HG02759 (cell line): ENCODE measurements around the gene C5.
"Not testable (repeated sequence)": the region's sequence is repeated elsewhere in the genome, so short reads cannot be mapped to it uniquely, and the experiment has no call there.

Source experiments
- ATAC-seq: cut with Tn5 transposase; IDR thresholded peaks from one replicate; pipeline ENCODE4 v1.9.1; 2021; ENCODE audit warnings: mild to moderate bottlenecking, moderate library complexity; ENCODE audit not compliant: unreplicated experiment

C5 gene

DNA sequence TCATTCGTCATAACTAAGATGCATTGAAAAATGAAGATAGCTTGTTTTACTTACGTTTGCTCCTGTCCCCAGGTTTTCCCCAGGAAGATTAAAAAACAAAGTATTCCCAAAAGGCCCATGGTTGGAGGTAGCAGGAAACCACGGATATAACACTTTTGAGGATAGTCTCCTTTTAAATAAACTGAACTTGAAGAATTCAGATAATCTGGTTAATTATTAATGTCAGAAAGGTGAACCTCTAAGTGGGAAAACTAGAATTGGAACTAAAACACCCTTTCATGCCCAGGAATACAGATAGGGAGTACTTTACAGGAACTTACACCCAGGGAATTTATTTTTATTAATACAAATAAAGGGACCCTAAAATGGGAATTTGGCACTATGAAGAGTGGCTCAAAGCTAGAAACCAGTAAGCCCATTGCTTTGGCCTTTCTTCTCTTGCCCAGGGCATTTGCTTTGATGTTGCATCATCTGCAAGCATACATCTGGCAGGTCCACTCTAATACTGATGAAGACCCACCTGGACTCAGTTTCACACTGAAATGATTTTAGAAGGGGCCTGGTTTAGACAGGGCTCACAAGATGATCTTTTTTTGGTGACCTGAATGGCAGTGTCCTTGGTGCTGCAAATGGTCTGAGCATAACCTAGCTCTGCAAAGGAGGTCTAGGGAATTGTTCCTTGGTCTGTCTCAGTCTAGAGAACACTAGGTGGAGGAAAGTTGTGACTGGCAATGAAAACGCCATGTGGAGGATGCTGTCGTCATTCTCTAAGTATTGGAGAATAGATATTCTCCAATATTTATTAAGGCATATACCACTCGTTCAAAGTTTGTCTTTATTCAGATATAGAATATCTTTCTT, at the start of gene C5:
Gene C5, minus strand, starts transcription at position 148 of the 861 bp plus-strand sequence. Its CDS starts 29 bp downstream, at position 119.
- no peak for ATAC-seq

DNA sequence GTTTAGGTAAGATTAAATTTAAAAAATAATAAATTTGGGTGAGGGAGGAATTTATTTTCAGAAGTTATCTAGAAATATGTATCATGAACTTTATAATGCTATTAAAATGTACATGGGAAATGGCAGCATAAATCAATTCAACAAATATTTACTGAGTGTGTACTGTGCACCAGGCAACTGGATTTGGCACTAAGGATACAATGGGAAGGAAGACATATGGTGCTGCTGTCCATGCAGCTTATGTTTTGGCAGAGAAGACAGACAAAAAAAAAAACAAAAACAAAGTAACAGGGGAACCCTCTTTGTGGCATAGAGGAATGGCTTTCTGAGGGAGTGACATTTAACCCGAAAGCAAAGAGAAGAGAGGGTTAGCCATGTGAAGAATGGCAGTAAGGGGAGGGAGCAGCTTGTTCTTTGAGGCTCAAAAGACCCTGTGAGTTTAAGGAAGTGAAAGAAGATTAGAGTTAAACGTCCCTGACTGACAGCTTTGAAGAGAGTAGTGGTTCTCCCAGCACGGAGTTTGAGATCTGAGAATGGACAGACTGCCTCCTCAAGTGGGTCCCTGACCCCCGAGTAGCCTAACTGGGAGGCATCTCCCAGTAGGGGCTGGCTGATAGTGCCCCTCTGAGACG, 48.6 kb upstream of the C5 start:
- no peak for ATAC-seq

DNA sequence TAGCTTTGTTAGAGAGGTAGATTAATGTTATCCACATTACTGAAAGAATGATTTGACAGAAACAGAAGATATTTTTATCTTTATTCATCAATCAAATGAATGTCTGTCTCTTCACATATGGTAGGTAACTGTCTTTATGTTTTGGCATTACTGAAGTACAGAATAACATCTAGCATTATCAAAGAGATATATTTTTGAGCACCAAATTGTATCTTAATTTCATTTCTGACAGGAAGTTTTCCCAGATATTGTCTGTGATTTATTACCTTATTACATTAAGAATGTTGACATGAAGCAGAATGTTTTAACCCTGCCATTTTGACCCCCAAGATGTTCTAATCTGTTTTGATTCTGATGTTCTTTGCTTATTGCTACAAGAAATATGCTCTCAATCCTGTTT, 45.0 kb upstream of the C5 start:
- ATAC-seq, result no peak

DNA sequence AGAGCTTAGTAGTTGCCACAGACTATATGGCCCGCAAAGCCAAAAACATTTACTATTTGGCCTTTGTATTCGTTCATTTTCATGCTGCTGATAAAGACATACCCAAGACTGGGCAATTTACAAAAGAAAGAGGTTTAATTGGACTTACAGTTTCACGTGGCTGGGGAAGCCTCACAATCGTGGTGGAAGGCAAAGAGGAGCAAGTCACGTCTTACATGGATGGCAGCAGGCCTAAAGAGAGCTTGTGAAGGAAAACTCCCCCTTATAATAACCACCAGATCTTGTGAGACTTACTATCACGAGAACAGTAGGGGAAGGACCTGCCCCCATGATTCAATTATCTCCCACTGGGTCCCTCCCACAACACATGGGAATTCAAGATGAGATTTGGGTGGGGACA, 40.7 kb upstream of the C5 start:
- not testable (repeated sequence) for ATAC-seq

GRCh38 chr9:121088576-121088975, 38.5 kb upstream of the C5 start:
- no peak for ATAC-seq

DNA sequence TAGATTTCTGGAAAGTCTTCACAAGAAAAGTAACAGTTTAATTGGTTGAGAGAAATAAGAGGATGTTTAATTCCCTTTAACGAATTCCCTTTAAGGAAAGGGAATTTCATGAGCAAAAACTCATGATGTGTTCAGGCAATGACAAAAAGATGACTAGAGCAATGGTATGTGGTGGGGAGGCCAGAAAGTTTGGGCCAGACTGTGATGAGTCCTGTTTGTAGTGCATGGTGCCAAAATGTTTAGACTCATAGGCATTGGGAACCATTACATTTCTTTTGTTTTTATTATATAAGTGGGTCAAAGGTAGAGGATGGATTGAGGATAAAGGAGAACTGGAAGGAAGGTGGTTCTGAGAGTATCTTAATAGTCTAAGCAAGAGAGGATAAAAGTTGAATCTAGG, 35.6 kb upstream of the C5 start:
- ATAC-seq, result no peak

DNA sequence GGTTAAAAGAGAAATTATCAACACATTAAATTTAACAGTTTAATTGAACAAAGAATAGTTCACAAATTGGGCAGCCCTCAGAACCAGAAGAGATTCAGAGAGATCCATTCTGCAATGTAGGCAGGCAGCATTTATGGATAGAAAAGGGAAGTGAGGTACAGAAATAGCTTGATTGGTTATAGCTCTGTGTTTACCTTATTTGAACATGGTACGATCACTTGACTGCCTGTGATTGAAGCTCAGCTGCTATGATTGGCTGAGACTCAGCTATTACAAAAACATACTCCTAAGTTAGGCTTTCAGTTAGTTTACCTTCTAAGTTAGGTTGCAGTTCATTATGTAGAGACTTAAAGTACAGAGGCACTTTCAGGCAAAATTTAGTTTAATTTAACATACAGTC, 32.0 kb upstream of the C5 start:
- ATAC-seq, result no peak

- peak; percentile 13 for ATAC-seq
These were observed 25.4 kb upstream of the C5 start for GRCh38 chr9:121075251-121076036.

DNA sequence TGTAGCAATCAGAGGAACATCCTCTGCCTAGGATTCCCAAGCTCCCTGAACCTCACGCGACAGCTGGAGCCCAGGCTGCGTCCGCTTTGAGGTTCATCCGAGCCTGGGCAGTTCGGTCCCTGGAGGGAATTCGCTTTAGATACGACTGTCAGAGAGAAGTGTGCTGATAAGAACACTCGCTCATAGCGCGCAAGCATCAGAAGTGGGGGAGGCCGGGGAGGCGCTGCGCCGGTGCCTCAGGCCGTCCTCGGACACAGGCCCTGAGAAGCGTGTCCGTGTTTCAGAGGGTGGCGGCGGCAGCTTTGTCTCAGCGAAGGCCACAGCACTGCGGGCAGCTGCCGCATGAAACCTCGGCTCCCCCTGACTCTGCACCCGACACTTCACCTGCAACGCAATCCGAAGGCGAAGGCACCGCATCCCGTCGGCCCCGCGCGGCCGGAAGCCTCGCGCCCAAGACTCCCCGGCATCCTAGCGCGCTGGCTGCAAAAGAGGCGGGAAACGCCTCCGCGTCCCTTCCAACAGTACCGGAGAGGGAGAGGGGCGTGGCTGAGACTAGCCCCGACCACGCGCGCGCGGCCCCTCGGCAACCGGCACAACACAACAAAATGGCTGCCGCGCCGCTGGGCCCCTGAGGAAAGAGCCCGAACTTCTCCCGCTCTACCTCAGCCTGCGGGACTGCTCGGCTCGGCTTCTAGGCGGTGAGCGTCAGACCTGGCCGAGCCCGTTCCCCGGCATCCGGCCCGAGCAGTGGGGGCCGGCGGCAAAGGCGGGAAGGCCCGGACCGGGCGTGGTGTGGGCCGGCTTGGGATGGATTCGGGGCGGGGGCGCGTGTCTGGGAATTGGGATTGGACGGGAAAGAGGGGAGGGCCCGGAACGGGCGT, 24.5 kb upstream of the C5 start, which contains the start of gene CNTRL:
Gene CNTRL, plus strand, starts transcription at position 586 of the 881 bp plus-strand sequence. CDS start 13,372 bp downstream, outside the sequence.
- ATAC-seq, result peak; percentile 81

- ATAC-seq, result no peak
These were observed 23.0 kb upstream of the C5 start for GRCh38 chr9:121073038-121073437.

GRCh38 chr9:121071756-121072421, 21.8 kb upstream of the C5 start:
- ATAC-seq, result no peak

DNA sequence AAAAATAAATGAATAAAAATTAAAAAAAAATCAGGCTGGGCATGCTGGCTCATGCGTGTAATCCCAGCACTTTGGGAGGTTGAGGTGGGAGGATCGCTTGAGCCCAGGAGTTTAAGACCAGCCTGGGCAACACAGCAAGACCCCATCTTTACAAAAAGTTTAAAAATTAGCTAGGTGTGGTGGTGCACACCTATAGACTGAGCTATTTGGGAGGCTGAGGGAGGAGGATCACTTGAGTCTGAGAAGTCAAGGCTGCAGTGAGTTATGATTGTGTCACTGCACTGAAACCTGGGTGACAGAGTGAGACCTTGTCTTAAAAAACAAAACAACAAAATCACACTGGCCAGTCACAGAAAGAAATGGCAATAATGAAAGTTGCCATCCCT, 21.3 kb upstream of the C5 start:
- no peak for ATAC-seq

- ATAC-seq, result no peak
These were observed 19.3 kb upstream of the C5 start for GRCh38 chr9:121069396-121069795.

DNA sequence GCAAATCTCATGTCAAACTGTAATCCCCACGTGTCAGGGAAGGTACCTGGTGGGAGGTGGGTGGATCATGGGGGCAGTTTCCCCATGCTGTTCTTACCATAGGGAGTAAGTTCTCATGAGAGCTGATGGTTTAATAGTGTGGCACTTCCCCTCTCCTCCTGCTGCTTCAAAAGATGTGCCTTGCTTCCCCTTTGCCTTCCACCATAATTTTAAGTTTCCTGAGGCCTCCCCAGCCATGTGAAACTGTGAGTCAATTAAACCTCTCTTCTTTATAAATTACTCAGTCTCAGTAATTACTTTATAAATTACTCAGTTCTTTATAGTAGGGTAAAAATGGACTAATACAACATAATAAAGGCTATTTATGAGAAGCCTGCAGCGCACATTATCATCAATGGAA, 17.6 kb upstream of the C5 start:
- no peak for ATAC-seq

DNA sequence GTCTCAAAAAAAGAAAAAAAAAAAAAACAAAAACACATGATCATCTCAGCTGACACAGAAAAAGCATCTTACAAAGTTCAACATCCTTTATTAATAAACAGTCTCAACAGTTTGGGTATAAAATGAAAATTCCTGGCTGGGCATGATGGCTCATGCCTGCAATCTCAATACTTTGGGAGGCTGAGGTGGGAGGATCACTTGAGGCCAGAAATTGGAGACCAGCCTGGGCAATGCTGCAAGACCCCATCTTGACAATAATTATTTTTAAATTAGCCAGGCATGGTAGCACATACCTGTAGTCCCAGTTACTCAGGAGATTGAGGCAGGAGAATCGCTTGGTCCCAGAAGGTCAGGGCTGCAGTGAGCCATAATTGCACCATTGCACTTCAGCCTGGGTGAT, 16.8 kb upstream of the C5 start:
- no peak for ATAC-seq

DNA sequence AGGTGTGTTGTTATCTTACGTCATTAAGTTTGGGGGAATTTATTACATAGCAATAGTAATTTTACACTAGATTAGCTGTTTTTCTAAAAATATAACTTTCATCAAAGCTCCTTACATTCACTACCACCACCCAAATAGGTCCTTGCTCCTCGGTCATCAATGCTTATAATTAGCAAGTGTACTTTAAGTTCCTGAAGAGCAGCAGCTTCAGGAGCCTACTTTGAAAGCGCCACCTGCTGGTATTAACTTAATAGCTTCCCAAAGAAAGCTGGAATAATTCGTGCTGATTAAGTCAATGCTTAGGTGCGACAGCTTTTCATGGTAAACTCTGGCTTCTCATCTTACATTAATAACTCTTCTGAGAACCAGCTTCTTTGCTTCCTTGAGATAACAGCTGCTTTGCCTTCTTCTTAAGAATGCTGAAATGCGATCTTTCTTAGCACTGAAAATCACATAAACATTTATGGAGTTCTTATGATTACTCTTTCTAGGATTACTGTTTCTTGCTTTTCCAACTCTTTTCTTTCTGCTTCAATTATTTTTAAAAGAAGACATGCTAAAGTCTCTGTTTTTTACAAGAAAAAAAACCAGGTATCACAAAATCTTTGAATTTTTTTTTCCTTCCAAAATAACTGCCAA, 10.0 kb upstream of the C5 start:
- no peak for ATAC-seq

- ATAC-seq, result no peak
These were observed 9.4 kb upstream of the C5 start for GRCh38 chr9:121059513-121059912.

DNA sequence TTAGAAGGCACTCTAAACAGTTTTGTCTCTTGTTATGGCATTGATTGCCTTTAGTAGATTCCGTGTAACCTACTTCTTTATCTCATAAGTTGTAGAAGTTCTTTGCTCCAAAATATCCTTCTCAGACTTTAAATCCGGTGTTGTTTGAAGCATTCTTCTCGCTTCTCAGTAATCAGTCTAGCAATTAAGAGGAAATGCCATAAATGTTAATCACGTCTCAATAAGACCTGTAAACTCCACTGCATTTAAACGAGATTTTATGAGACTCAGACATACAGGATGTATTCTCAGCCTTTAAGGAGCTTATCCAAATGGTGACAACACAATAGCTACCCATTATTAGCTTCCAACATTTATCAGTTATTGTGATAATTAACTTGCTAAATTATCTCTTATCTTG, 7.7 kb upstream of the C5 start:
- ATAC-seq, result no peak

- ATAC-seq, result peak; percentile 48
These were observed 5.6 kb upstream of the C5 start for GRCh38 chr9:121055642-121056143.
